GM12878 (cell line): Measurements from ENCODE around the gene ZFP36. TPM values are rescaled to one million over a fixed set of nuclear protein-coding genes. Genes with fewer than 3 reads are reported as not detected.

Experiments used
- ATAC-seq: fragments of 200-7000 bp; cut with Tn5 transposase; 3 replicates; pipeline ENCODE4 v1.9.1; 2020; ENCODE audit warnings: mild to moderate bottlenecking, moderate library complexity
- Bru-seq: library from RNA; stranded (reverse); fragments of 400-500 nt; gene quantifications from one replicate; lab custom pipeline; 2021; lab: Mats Ljungman, UMichigan
- BruChase-seq, 2 experiments: library from RNA; stranded (reverse); fragments of 400-500 nt; gene quantifications; one replicate each; lab custom pipeline; 2021; lab: Mats Ljungman, UMichigan
- BruUV-seq: library from RNA; stranded (reverse); fragments of 400-500 nt; replicated peaks from 2 replicates; lab custom pipeline; 2021; lab: Mats Ljungman, UMichigan
- CTCF ChIA-PET: fragments of 300-600 bp; sonication (Branson Sonifier 250); formaldehyde crosslinking; extraction: SDS; loops from one replicate; lab custom pipeline; 2021; ENCODE audit warnings: inconsistent platforms; lab: Yijun Ruan, JAX
- POLR2A ChIA-PET: fragments of 350-600 bp; formaldehyde crosslinking; extraction: SDS; loops from one replicate; lab custom pipeline; 2021; ENCODE audit warnings: inconsistent platforms; lab: Charles Lee
- RAD21 ChIA-PET: fragments of 300-600 bp; sonication (Branson Sonifier 250); formaldehyde crosslinking; loops from one replicate; lab custom pipeline; 2023; ENCODE audit warnings: antibody characterized with exemption; ENCODE audit not compliant: unreplicated experiment; lab: Charles Lee
- SMC1A ChIA-PET: fragments of 300-600 bp; sonication (Branson Sonifier 250); formaldehyde crosslinking; loops from one replicate; lab custom pipeline; 2023; ENCODE audit not compliant: unreplicated experiment, uncharacterized antibody; lab: Charles Lee
- DNase-seq: peaks from one replicate; pipeline ENCODE4 v3.0.0-alpha.2; 2011; ENCODE audit warnings: low read depth, low spot score
- FAIRE-seq: peaks from 3 replicates; lab custom pipeline; 2011; peaks lifted over from hg19 to GRCh38; lab: Jason Lieb, UNC
- H2AFZ ChIP-seq: 2 replicates; pipeline ENCODE4 v1.6.0; 2011; ENCODE audit warnings: low read depth, low read length, control low read depth; ENCODE audit not compliant: control insufficient read depth
- H3K27ac ChIP-seq: 2 replicates; pipeline ENCODE4 v1.5.1; 2011; ENCODE audit warnings: control low read depth; ENCODE audit not compliant: control insufficient read depth, insufficient read depth
- H3K27me3 ChIP-seq, 2 experiments: replicated peaks in 1 of 2; 2 replicates each; pipeline versions ENCODE4 v1.6.0 to v1.6.1; 2011; ENCODE audit warnings: low read length in 1 of 2; ENCODE audit not compliant: control insufficient read depth in 2 of 2, insufficient read depth in 2 of 2
- H3K36me3 ChIP-seq, 2 experiments: 2 replicates each; pipeline ENCODE4 v1.5.1; 2011; ENCODE audit warnings: low read length in 1 of 2; ENCODE audit not compliant: control insufficient read depth in 2 of 2, insufficient read depth in 2 of 2
- H3K4me1 ChIP-seq: 2 replicates; pipeline ENCODE4 v1.6.1; 2011; ENCODE audit warnings: mild to moderate bottlenecking, low read length, moderate library complexity, mixed read lengths; ENCODE audit not compliant: control insufficient read depth, insufficient read depth
- H3K4me2 ChIP-seq: 2 replicates; pipeline ENCODE4 v1.6.0; 2011; ENCODE audit warnings: control low read depth; ENCODE audit not compliant: control insufficient read depth, insufficient read depth
- H3K4me3 ChIP-seq: fragments of 200-600 bp; sonication (generic); 2 replicates; pipeline ENCODE4 v1.5.1; 2016
- H3K79me2 ChIP-seq: 2 replicates; pipeline ENCODE4 v1.6.0; 2011; ENCODE audit warnings: low read length; ENCODE audit not compliant: control insufficient read depth, insufficient read depth
- H3K9ac ChIP-seq: 2 replicates; pipeline ENCODE4 v1.8.0; 2011; ENCODE audit warnings: low read length, control low read depth, mixed read lengths; ENCODE audit not compliant: control insufficient read depth, insufficient read depth
- H3K9me3 ChIP-seq: replicated peaks from 3 replicates; pipeline ENCODE4 v1.5.1; 2011; ENCODE audit warnings: mild to moderate bottlenecking, low read length; ENCODE audit not compliant: control insufficient read depth, insufficient read depth
- H4K20me1 ChIP-seq: 2 replicates; pipeline ENCODE4 v1.6.0; 2011; ENCODE audit not compliant: control insufficient read depth, insufficient read depth
- KAT2A ChIP-seq: conservative IDR thresholded peaks from 2 replicates; pipeline ENCODE4 v1.6.1; 2011; ENCODE audit warnings: low read depth, low read length; ENCODE audit not compliant: control insufficient read depth
- RELA ChIP-seq: fragments of 450-650 bp; IDR thresholded peaks from 2 replicates; pipeline ENCODE4 v1.8.0; 2014; ENCODE audit warnings: borderline replicate concordance; ENCODE audit not compliant: partially characterized antibody
- WGBS: methylation state at CpG from one replicate; pipeline ENCODE4 v1.1.6; 2016; ENCODE audit warnings: low lambda C conversion rate; ENCODE audit not compliant: insufficient replicate concordance, insufficient coverage; ENCODE audit errors: missing lambda C conversion rate; 5-methylcytosine and 5-hydroxymethylcytosine counted together
- in situ Hi-C: fragments of 300-500 bp; cut with MboI; formaldehyde crosslinking; loops from 9 replicates; pipeline ENCODE4 v1.14.3; 2018; ENCODE audit warnings: mixed read lengths
- intact Hi-C: fragments of 100-400 bp; cut with micrococcal nuclease; formaldehyde crosslinking; loops from one replicate; pipeline ENCODE4 v1.14.2; 2022; ENCODE audit not compliant: unreplicated experiment
- long read RNA-seq, 2 experiments: library from polyadenylated mRNA; unstranded; transcript quantifications; one replicate each; pipeline ENCODE4 v2.0.0, GENCODE V29; 2019 to 2020
- polyA minus RNA-seq, 3 experiments: library from RNA; depleted of rRNA, polyadenylated mRNA; stranded (reverse); fragments of >200 nt; gene quantifications; 2 replicates each; pipeline ENCODE4 v1.2.3, GENCODE V29; 2011
- polyA plus RNA-seq, 11 experiments: library from polyadenylated mRNA; depleted of rRNA in 4 of 11; unstranded in 6 of 11; stranded (reverse) in 5 of 11; fragments of >200 nt; fragmentation: Nextera tagmentation in 4 of 11; fragmentation: Illumina TruSeq in 1 of 11; extraction: Ambion mirVana in 4 of 11; extraction: Trizol in 1 of 11; gene quantifications; 1 replicate in 1 of 11; 2 replicates in 10 of 11; pipeline versions ENCODE4 v1.2.1 to v1.2.3, GENCODE V29; 2011 to 2016; ENCODE audit warnings: inconsistent platforms in 2 of 11, missing spikeins in 2 of 11, low read depth in 1 of 11
- total RNA-seq, 4 experiments: library from RNA; depleted of rRNA in 3 of 4; stranded (reverse); fragments of >200 nt in 3 of 4; fragmentation: Illumina TruSeq in 1 of 4; extraction: Trizol in 1 of 4; gene quantifications; 2 replicates each; pipeline versions ENCODE4 v1.2.1 to v1.2.3, GENCODE V29; 2013 to 2021
- TF ChIP-seq, protein P1 (sequence below): fragments of 450-650 bp; IDR thresholded peaks from 2 replicates; pipeline ENCODE4 v1.6.1; 2017; ENCODE audit warnings: mild to moderate bottlenecking, moderate library complexity
- TF ChIP-seq, protein P2 (sequence below): fragments of 450-650 bp; IDR thresholded peaks from 2 replicates; pipeline ENCODE4 v1.6.1; 2018; ENCODE audit warnings: mild to moderate bottlenecking, low read depth, moderate library complexity; ENCODE audit not compliant: partially characterized antibody
- TF ChIP-seq, protein P3 (sequence below): fragments of 450-650 bp; conservative IDR thresholded peaks from 2 replicates; pipeline ENCODE4 v1.6.1; 2017; ENCODE audit warnings: mild to moderate bottlenecking, moderate library complexity

Gene ZFP36, protein sequence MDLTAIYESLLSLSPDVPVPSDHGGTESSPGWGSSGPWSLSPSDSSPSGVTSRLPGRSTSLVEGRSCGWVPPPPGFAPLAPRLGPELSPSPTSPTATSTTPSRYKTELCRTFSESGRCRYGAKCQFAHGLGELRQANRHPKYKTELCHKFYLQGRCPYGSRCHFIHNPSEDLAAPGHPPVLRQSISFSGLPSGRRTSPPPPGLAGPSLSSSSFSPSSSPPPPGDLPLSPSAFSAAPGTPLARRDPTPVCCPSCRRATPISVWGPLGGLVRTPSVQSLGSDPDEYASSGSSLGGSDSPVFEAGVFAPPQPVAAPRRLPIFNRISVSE
- total RNA-seq (2013; cell fraction: nucleolus; rRNA removed) = 55.8 and 57.7 TPM in 2 replicates
- total RNA-seq (2014; rRNA removed) (10.1 and 11.9 TPM in 2 replicates), total RNA-seq (2014; rRNA removed; fragmentation: Illumina TruSeq; extraction: Trizol) (10.0 and 10.1 TPM in 2 replicates), total RNA-seq (2021) (50.1 and 55.0 TPM in 2 replicates), polyA plus RNA-seq (2011; rRNA removed) (2.9 and 5.3 TPM in 2 replicates), polyA plus RNA-seq (2014; fragmentation: Illumina TruSeq; extraction: Trizol) (24.3 and 30.2 TPM in 2 replicates), polyA plus RNA-seq (2014; fragmentation: Nextera tagmentation; extraction: Ambion mirVana) (1 to 10 TPM; 5.3 to 7.8 TPM), polyA plus RNA-seq (2014; rRNA removed) (31.3 and 31.6 TPM in 2 replicates), polyA plus RNA-seq (2016; fragmentation: Nextera tagmentation; extraction: Ambion mirVana) (10 to 100 TPM; 39.7 to 43.7 TPM), polyA minus RNA-seq (2011; rRNA and poly(A)+ RNA removed) (3.7 and 10.3 TPM in 2 replicates), Bru-seq, nascent RNA (percentile 100 among the genes with signal in this experiment), BruChase-seq, experiment 1, labeled RNA remaining after a 6-hour chase (percentile 95 among the genes with signal in this experiment), BruChase-seq, experiment 2, labeled RNA remaining after a 2-hour chase (percentile 97 among the genes with signal in this experiment)
- polyA plus RNA-seq (2011; ENCODE audit: low read depth) = 10.7 TPM
- polyA plus RNA-seq (2011; cell fraction: cytosol; rRNA removed) = 8.8 and 14.3 TPM in 2 replicates
- 74.9 and 76.1 TPM in 2 replicates for polyA plus RNA-seq (2011; cell fraction: nucleus; rRNA removed)
- 39.8 and 73.1 TPM in 2 replicates for polyA plus RNA-seq (2012)
- polyA minus RNA-seq (2011; cell fraction: cytosol; rRNA and poly(A)+ RNA removed) = 30.7 and 36.4 TPM in 2 replicates
- 64.4 and 90.9 TPM in 2 replicates for polyA minus RNA-seq (2011; cell fraction: nucleus; rRNA and poly(A)+ RNA removed)
- long read RNA-seq, experiment 1, transcript ZFP36-203 (2 exons, 1,786 nt) = major isoform, 15 of 20 reads
- long read RNA-seq, experiment 1, partial matches to known transcripts = 0 of 20 reads
- long read RNA-seq, experiment 1, other reads (novel, unspliced or antisense) = 5 of 20 reads
- long read RNA-seq, experiment 2, partial matches to known transcripts = 0 of 5 reads
- long read RNA-seq, experiment 2, other reads (novel, unspliced or antisense) = 5 of 5 reads

- peak; percentile 89 for FAIRE-seq
- in situ Hi-C loops (no loop called here), intact Hi-C loops (loop anchor here (10.0 kb wide), 1 partner anchor 432 kb away; the partner anchor contains the start of gene FBXO17)
- ChIA-PET SMC1A (interaction anchor here (1.1 to 3.0 kb wide), 3 partner anchors 8 to 16 kb away, joined by 3 to 18 read pairs (median 4); partner anchors contain the start of genes MED29 and PAF1), CTCF (interaction anchor here (0.8 kb wide), 1 partner anchor 9 kb away, joined by 4 read pairs; no protein-coding TSS in a partner anchor), RAD21 (interaction anchor here (0.9 to 4.5 kb wide), 2 partner anchors 9 to 71 kb away, joined by 4 to 37 read pairs; no protein-coding TSS in a partner anchor), POLR2A (interaction anchor here (0.6 to 3.9 kb wide), 8 partner anchors 9 to 1931 kb away, joined by 3 to 39 read pairs (median 4); partner anchors contain the start of genes MED29, PAF1, RPS16 and SUPT5H)
- Histone ChIP-seq H2AFZ (no peak within 1 kb of the TSS), H4K20me1 (no peaks in the 10 kb centered on the region), H3K27me3 (no peaks in the 10 kb centered on the region), H3K36me3 (peaks cover 2 to 6% of the 10 kb centered on the region in 2 experiments; a peak in 2 of 4 replicates), H3K4me1 (peaks cover 45% of the 10 kb centered on the region), H3K79me2 (peaks cover 62% of the 10 kb centered on the region), H3K4me3 (peak within 1 kb of the TSS; percentile 98), H3K4me2 (peak within 1 kb of the TSS; percentile 92), H3K9me3 (no peaks in the 10 kb centered on the region), H3K27ac (peak within 1 kb of the TSS; percentile 100), H3K9ac (peak within 1 kb of the TSS; percentile 80)
- TSS peak; percentile 81 for BruUV-seq
- ATAC-seq = peak; percentile 29
- DNase-seq = no peak
- WGBS = under 1% methylated on average over 36 of the region's 56 CpGs
- TF ChIP-seq RELA (no peak), KAT2A (no peak)
- TF ChIP-seq, protein P1, sequence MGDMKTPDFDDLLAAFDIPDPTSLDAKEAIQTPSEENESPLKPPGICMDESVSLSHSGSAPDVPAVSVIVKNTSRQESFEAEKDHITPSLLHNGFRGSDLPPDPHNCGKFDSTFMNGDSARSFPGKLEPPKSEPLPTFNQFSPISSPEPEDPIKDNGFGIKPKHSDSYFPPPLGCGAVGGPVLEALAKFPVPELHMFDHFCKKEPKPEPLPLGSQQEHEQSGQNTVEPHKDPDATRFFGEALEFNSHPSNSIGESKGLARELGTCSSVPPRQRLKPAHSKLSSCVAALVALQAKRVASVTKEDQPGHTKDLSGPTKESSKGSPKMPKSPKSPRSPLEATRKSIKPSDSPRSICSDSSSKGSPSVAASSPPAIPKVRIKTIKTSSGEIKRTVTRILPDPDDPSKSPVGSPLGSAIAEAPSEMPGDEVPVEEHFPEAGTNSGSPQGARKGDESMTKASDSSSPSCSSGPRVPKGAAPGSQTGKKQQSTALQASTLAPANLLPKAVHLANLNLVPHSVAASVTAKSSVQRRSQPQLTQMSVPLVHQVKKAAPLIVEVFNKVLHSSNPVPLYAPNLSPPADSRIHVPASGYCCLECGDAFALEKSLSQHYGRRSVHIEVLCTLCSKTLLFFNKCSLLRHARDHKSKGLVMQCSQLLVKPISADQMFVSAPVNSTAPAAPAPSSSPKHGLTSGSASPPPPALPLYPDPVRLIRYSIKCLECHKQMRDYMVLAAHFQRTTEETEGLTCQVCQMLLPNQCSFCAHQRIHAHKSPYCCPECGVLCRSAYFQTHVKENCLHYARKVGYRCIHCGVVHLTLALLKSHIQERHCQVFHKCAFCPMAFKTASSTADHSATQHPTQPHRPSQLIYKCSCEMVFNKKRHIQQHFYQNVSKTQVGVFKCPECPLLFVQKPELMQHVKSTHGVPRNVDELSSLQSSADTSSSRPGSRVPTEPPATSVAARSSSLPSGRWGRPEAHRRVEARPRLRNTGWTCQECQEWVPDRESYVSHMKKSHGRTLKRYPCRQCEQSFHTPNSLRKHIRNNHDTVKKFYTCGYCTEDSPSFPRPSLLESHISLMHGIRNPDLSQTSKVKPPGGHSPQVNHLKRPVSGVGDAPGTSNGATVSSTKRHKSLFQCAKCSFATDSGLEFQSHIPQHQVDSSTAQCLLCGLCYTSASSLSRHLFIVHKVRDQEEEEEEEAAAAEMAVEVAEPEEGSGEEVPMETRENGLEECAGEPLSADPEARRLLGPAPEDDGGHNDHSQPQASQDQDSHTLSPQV = no peak
- TF ChIP-seq, protein P2, sequence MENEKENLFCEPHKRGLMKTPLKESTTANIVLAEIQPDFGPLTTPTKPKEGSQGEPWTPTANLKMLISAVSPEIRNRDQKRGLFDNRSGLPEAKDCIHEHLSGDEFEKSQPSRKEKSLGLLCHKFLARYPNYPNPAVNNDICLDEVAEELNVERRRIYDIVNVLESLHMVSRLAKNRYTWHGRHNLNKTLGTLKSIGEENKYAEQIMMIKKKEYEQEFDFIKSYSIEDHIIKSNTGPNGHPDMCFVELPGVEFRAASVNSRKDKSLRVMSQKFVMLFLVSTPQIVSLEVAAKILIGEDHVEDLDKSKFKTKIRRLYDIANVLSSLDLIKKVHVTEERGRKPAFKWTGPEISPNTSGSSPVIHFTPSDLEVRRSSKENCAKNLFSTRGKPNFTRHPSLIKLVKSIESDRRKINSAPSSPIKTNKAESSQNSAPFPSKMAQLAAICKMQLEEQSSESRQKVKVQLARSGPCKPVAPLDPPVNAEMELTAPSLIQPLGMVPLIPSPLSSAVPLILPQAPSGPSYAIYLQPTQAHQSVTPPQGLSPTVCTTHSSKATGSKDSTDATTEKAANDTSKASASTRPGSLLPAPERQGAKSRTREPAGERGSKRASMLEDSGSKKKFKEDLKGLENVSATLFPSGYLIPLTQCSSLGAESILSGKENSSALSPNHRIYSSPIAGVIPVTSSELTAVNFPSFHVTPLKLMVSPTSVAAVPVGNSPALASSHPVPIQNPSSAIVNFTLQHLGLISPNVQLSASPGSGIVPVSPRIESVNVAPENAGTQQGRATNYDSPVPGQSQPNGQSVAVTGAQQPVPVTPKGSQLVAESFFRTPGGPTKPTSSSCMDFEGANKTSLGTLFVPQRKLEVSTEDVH = no peak
- TF ChIP-seq, protein P3, sequence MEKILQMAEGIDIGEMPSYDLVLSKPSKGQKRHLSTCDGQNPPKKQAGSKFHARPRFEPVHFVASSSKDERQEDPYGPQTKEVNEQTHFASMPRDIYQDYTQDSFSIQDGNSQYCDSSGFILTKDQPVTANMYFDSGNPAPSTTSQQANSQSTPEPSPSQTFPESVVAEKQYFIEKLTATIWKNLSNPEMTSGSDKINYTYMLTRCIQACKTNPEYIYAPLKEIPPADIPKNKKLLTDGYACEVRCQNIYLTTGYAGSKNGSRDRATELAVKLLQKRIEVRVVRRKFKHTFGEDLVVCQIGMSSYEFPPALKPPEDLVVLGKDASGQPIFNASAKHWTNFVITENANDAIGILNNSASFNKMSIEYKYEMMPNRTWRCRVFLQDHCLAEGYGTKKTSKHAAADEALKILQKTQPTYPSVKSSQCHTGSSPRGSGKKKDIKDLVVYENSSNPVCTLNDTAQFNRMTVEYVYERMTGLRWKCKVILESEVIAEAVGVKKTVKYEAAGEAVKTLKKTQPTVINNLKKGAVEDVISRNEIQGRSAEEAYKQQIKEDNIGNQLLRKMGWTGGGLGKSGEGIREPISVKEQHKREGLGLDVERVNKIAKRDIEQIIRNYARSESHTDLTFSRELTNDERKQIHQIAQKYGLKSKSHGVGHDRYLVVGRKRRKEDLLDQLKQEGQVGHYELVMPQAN = peak; percentile 86
Measured at GRCh38 chr19:39406656-39407409, at the start of gene ZFP36. Gene ZFP36, plus strand, starts transcription at chr19:39406847. Its CDS starts 58 bp downstream, at chr19:39406905.
